ENCODE data around the gene TNPO1.

The TNPO1 gene

DNA sequence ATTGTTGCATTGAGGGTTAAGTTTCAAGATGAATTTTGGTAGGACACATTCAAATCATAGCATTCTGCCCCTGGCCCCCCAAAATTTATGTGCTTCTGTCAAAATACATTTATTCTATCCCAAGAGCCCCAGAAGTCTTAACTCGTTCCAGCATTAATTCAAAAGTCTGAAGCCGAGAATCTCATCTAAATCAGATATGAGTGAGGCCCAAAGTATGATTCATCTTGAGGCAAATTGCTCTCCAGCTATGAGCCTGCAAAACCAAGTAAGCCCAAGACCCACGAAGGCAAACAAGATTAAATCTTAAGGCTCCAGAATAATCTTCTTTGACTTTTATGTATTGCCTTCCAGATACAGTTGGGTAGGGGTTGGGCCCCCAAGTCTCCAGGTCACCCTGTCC, 19.2 kb downstream of the TNPO1 start:
- DNase-seq (ENCODE audit: insufficient read length, low spot score): no peak
- TF ChIP-seq, protein P1, sequence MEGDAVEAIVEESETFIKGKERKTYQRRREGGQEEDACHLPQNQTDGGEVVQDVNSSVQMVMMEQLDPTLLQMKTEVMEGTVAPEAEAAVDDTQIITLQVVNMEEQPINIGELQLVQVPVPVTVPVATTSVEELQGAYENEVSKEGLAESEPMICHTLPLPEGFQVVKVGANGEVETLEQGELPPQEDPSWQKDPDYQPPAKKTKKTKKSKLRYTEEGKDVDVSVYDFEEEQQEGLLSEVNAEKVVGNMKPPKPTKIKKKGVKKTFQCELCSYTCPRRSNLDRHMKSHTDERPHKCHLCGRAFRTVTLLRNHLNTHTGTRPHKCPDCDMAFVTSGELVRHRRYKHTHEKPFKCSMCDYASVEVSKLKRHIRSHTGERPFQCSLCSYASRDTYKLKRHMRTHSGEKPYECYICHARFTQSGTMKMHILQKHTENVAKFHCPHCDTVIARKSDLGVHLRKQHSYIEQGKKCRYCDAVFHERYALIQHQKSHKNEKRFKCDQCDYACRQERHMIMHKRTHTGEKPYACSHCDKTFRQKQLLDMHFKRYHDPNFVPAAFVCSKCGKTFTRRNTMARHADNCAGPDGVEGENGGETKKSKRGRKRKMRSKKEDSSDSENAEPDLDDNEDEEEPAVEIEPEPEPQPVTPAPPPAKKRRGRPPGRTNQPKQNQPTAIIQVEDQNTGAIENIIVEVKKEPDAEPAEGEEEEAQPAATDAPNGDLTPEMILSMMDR (IDR thresholded peaks at IDR 0.05; ENCODE audit: insufficient read depth, missing control alignments): no peak
- no peak for FAIRE-seq

DNA sequence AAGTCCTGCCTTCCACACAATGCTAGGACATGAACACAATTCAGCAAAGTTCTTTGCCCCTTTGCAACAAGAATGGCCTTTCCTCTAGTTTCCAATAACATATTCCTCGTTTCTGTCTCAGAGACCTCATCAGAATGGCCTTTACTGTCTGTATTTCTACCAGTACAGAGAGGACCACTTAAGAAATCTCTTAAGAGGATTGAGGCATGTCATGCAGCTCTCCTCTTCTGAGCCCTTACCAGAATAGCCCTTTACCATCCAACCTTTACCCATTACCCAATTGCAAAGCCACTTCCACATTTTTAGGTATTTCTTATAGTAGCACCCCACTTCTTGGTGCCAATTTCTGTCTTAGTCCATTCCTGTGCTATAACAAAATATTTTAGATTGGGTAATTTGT, 20.3 kb downstream of the TNPO1 start:
- FAIRE-seq (no peak), DNase-seq (ENCODE audit: insufficient read length, low spot score) (no peak)
- TF ChIP-seq, protein P1 (IDR thresholded peaks at IDR 0.05; ENCODE audit: insufficient read depth, missing control alignments): no peak

DNA sequence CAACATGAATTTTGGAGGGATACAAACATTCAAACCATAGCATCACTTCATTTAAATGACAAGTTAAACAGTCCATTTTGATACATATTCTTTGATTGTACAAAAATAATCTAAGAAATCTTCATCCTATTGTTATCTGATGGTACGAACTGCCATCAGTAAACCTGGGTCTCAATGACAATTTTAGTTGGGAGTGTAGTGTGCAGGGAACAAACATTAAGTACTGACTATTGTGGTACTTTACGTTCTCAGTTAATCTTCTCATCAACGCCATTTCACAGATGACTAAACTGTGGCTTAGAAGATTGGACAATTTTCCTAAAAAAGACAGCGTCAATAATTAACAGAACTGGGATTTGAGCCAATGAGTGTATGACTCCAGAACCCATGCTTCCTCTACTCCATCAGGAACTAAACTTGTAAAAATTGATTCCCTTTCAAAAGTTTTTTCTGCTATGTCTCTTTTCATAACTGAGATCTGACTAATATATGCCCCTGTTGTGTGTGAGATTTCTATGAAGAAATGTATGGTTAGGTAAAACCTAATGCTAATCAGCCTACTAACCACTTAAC, 21.1 kb downstream of the TNPO1 start:
- DNase-seq (ENCODE audit: insufficient read length, low spot score) (no peak), FAIRE-seq (peak; percentile 11)
- TF ChIP-seq, protein P1 (IDR thresholded peaks at IDR 0.05; ENCODE audit: insufficient read depth, missing control alignments): no peak

DNA sequence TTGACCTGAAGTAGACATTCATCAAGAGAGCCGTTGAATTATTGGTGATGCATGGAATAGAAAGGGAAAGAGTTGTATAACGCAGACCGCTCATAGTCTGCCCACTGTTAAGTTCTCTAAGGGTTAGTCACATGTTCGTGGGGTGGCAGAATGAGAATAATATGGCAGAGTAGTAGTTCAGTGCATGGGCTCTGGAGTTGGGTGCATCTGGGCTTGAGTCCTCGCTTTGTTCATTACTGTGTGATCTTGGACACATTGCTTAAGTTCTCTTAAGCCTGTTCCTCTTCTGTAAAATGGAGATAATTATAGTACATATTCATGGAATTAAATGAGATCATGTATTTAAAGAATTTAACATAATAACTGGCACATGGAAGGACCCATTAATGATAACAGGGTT, 23.6 kb downstream of the TNPO1 start:
- TF ChIP-seq, protein P1 (IDR thresholded peaks at IDR 0.05; ENCODE audit: insufficient read depth, missing control alignments): no peak
- DNase-seq (ENCODE audit: insufficient read length, low spot score): no peak
- no peak for FAIRE-seq

DNA sequence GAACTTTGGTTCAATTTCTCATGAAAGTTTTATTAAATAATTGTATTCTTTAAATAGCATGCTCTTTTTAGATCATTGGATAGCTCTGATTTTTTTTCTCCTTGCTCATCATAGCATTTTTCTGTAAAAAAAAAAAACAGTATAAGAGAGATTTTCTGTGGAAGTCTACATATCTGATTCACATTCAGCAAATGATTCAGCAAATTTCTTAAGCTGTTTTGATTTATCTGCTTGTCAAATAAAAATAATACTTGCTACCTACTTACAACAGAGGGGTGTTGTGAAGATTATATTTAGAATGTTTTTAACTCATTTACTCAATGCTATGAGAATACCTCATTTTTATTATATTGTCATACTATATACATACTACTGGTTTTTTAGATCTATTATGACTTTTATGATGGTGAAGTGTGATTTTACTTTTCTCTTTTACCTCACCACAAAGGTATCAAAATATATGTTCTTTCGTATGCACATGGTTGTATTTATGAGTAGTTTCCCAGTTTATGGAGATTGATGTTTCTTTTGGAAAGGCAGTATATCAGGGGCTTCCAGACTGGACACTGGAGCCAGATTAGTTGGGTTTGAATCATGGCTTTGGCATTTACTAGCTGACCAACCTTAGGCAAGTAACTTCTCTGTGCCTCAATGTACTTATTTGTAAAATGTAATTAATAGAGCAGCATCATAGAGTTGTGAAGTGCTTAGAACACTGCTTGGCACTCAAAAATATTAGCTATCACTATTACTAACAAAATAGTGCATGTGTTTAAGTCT, 25.5 kb downstream of the TNPO1 start:
- FAIRE-seq (no peak), DNase-seq (ENCODE audit: insufficient read length, low spot score) (no peak)
- TF ChIP-seq, protein P1 (IDR thresholded peaks at IDR 0.05; ENCODE audit: insufficient read depth, missing control alignments): no peak

DNA sequence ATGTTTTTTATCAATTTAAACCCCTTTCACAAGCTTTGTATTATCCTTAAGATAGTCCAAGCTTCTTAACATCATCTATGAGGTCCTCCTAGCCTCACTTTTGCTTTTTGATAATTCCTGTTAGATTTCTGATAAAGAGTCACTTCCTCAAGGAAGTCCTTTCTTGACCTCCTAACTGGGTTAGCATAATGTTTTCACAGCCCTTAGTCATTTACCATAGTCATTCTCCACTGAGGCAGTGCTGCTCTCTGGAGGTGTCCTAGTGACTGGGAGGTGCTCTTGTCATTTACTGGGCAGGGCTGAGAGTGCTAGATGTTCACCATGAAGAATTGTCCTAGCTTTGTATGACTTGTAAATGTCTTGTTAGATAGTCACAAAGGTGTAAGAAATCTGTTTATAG, 26.4 kb downstream of the TNPO1 start:
- DNase-seq (ENCODE audit: insufficient read length, low spot score) (no peak), FAIRE-seq (no peak)
- TF ChIP-seq, protein P1 (IDR thresholded peaks at IDR 0.05; ENCODE audit: insufficient read depth, missing control alignments): no peak

DNA sequence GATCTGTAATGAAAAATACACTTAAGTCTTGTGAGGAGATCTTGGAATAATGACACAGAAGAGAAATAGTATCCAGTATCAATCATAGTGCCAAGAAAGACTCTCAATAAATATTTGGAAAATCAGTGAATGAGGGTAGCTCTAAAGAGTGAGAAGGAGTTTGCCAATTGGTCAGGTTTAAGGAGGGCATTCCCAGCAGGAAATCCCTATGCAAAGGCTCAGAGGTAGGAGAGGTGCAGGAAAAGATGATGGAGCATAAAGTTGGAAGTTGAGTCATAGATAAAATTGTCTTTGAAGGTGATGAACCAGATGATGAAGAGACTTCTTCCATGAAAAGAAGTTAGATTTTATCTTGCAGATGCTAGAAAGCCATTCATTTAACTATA, 27.8 kb downstream of the TNPO1 start:
- FAIRE-seq (no peak), DNase-seq (ENCODE audit: insufficient read length, low spot score) (no peak)
- TF ChIP-seq, protein P1 (IDR thresholded peaks at IDR 0.05; ENCODE audit: insufficient read depth, missing control alignments): no peak
